GM18517 (cell line): ENCODE results near the gene ALDH3A2.
"Not testable (repeated sequence)": the region's sequence is repeated elsewhere in the genome, so short reads cannot be mapped to it uniquely, and the experiment has no call there.

Source experiments
- ATAC-seq: cut with Tn5 transposase; IDR thresholded peaks from one replicate; pipeline ENCODE4 v1.9.1; 2021; ENCODE audit warnings: mild to moderate bottlenecking, moderate library complexity; ENCODE audit not compliant: unreplicated experiment

The ALDH3A2 gene

GRCh38 chr17:19649274-19649541, 657 bp downstream of the ALDH3A2 start:
- no peak for ATAC-seq

- no peak for ATAC-seq
Observed at GRCh38 chr17:19650826-19651225, 2.3 kb downstream of the ALDH3A2 start.

GRCh38 chr17:19651451-19652238, 3.1 kb downstream of the ALDH3A2 start:
- no peak for ATAC-seq

- ATAC-seq, result no peak
Observed at GRCh38 chr17:19652595-19652994, 4.0 kb downstream of the ALDH3A2 start.

GRCh38 chr17:19654342-19654886, 5.9 kb downstream of the ALDH3A2 start:
- ATAC-seq, result no peak

GRCh38 chr17:19654896-19655295, 6.3 kb downstream of the ALDH3A2 start:
- ATAC-seq, result no peak

- ATAC-seq, result no peak
Observed at GRCh38 chr17:19656336-19656735, 7.8 kb downstream of the ALDH3A2 start.

- ATAC-seq, result no peak
Observed at GRCh38 chr17:19656851-19657581, 8.5 kb downstream of the ALDH3A2 start.

GRCh38 chr17:19659366-19660177, 11.0 kb downstream of the ALDH3A2 start:
- no peak for ATAC-seq

GRCh38 chr17:19660219-19660870, 11.8 kb downstream of the ALDH3A2 start:
- no peak for ATAC-seq

GRCh38 chr17:19661121-19661520, 12.6 kb downstream of the ALDH3A2 start:
- no peak for ATAC-seq

GRCh38 chr17:19663097-19663496, 14.5 kb downstream of the ALDH3A2 start:
- no peak for ATAC-seq

- no peak for ATAC-seq
Observed at GRCh38 chr17:19664136-19664820, 15.7 kb downstream of the ALDH3A2 start.

- no peak for ATAC-seq
Observed at GRCh38 chr17:19664821-19665181, 16.2 kb downstream of the ALDH3A2 start.

GRCh38 chr17:19669680-19670079, 21.1 kb downstream of the ALDH3A2 start:
- not testable (repeated sequence) for ATAC-seq

- no peak for ATAC-seq
Observed at GRCh38 chr17:19670908-19671307, 22.4 kb downstream of the ALDH3A2 start.

- no peak for ATAC-seq
Observed at GRCh38 chr17:19671433-19671832, 22.9 kb downstream of the ALDH3A2 start.

GRCh38 chr17:19672009-19672750, 23.6 kb downstream of the ALDH3A2 start:
- ATAC-seq, result no peak

GRCh38 chr17:19673623-19674022, 25.1 kb downstream of the ALDH3A2 start:
- no peak for ATAC-seq

GRCh38 chr17:19676896-19677295, 28.3 kb downstream of the ALDH3A2 start:
- ATAC-seq, result no peak
